ENCODE measurements around the gene PROX1.

PROX1 gene

DNA sequence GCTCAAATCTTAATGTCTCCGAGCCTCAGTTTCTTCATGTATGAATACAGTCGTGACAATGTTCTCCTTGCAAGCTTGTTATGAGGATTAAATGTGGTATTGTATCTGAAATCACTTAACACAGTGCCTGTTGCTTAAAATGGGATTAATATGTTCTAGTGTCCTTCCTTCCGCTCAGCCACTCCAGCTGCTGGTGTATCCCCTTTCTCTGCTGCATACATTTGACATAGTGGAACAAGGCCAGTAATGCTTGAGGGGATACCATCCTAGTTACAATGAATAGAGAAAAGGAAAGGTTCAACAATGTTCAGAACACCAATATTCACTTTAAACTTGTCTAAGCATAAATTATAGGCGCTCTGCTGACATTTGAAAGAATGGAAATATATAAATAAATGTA lies 64.0 kb downstream of the PROX1 start:
- Histone ChIP-seq H3K4me3 (no peak overlapping the region), H3K9ac (no peak overlapping the region), H3K36me3 (no peaks in the 10 kb centered on the region), H3K27ac (no peak overlapping the region), H3K4me1 (no peaks in the 10 kb centered on the region), H3K27me3 (no peaks in the 10 kb centered on the region), H4K20me1 (no peaks in the 10 kb centered on the region), H3K9me3 (replicated peaks in 1 of 11) (peaks cover 14 to 22% (median 19%) of the 10 kb centered on the region in 11 experiments; a peak in 20 of 22 replicates), H3K4me2 (no peak overlapping the region)
- TF ChIP-seq Cebpa-rat (IDR thresholded peaks at IDR 0.05): no peak

DNA sequence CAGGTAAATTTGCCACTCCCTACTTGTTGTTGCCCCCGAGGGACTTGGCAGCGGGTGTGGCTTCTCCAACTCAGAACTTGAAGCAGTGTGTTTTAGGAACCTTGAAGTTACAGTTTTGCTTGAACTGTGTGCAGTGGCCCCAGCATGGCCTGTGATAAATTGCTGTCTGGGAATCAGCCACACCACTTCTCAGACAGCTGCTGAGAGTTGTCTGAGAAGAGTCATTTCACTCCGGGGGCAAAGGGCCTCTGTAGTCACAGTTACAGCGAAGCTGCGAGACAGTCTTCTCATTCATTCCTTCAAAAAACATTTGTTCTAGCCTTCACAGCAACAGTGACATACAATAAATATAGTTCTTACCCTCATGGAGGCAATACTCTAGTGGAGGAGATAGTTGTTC lies 70.3 kb downstream of the PROX1 start:
- no peak overlapping the region for H3K4me2 ChIP-seq
- no peak overlapping the region for H3K9ac ChIP-seq
- 0 out of 22 replicates have a peak, but pooled peaks cover 0 to 3% (median 0%) of the 10 kb centered on the region in 11 experiments for H3K9me3 ChIP-seq (replicated peaks in 1 of 11)
- H3K27ac ChIP-seq: no peak overlapping the region
- no peak for TF ChIP-seq Cebpa-rat (IDR thresholded peaks at IDR 0.05)
- H3K4me3 ChIP-seq: no peak overlapping the region
- no peaks in the 10 kb centered on the region for H3K27me3 ChIP-seq
- no peaks in the 10 kb centered on the region for H3K4me1 ChIP-seq
- no peaks in the 10 kb centered on the region for H3K36me3 ChIP-seq
- no peaks in the 10 kb centered on the region for H4K20me1 ChIP-seq

DNA sequence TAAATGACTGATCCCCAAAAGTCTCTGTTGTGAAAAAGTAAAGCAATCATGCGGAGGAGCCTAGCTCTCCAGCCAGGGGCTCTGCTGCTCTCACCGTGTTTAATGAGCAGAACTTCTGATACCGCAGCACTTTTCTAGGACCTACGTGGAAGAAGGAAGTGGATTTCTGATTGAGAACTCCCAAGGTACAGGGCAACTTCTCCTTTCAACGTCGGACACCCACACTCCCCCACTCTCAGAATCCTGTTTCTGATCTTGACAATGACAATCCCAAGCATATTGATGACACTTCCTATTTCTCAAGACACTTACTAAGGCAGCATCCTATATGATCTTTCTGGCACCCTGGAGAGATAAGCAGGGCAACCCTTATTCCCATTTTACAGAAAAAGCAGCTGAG lies 78.4 kb downstream of the PROX1 start:
- H3K9me3 ChIP-seq (replicated peaks in 1 of 11): no peaks in the 10 kb centered on the region
- H3K4me2 ChIP-seq: no peak overlapping the region; a peak in 1 of 22 replicates
- no peak overlapping the region for H3K9ac ChIP-seq
- no peak overlapping the region for H3K4me3 ChIP-seq
- TF ChIP-seq Cebpa-rat (IDR thresholded peaks at IDR 0.05): no peak
- no peak overlapping the region for H3K27ac ChIP-seq
- H3K36me3 ChIP-seq: no peaks in the 10 kb centered on the region
- peaks cover 0 to 8% (median 0%) of the 10 kb centered on the region in 10 experiments; a peak in 1 of 20 replicates for H3K4me1 ChIP-seq
- H3K27me3 ChIP-seq: no peaks in the 10 kb centered on the region
- H4K20me1 ChIP-seq: no peaks in the 10 kb centered on the region

DNA sequence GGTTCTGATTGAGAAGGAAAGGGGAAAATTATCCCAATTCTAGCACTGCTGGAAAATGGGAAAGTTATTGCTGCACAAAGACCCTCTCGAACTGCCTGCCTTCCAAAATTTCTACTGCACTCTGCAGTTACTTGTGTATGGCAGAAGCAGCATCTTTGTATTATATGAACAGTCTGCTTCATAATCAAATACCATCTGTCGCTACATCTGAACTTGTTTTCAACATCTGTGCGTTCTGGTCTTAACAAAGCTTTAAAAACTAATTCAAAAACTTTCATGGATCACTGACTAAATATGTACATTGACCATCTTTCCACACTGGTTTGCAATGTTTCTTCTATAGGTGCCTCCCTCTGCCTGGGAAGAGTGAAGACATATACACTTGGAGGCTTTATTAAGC lies 79.2 kb downstream of the PROX1 start:
- Histone ChIP-seq H3K36me3 (no peaks in the 10 kb centered on the region), H3K4me3 (no peak overlapping the region), H3K4me1 (peaks cover 0 to 8% (median 0%) of the 10 kb centered on the region in 10 experiments; a peak in 1 of 20 replicates), H3K4me2 (no peak overlapping the region), H3K9me3 (replicated peaks in 1 of 11) (no peaks in the 10 kb centered on the region), H3K27ac (no peak overlapping the region), H3K9ac (no peak overlapping the region), H4K20me1 (no peaks in the 10 kb centered on the region), H3K27me3 (no peaks in the 10 kb centered on the region)
- no peak for TF ChIP-seq Cebpa-rat (IDR thresholded peaks at IDR 0.05)

DNA sequence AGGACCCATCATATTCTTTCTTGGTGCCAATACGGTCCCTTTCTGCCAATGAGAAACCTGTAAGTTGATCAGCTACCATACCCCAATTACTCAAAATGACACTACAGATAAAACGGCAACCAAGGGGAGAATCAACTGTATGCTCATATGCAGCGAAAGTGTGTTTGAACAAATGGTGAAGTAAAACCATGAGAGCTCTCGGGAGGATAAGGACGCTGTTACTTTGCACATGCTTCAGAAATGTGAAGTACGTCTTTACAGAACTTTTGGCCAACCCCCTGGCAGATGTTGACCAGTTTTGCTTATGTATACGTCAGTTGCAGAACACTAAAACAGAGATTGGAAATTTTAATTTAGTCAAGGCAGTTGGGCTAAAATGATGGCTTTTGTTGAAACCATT lies 79.6 kb downstream of the PROX1 start:
- Histone ChIP-seq H3K27me3 (no peaks in the 10 kb centered on the region), H3K9me3 (replicated peaks in 1 of 11) (no peaks in the 10 kb centered on the region)
- no peak for TF ChIP-seq Cebpa-rat (IDR thresholded peaks at IDR 0.05)

DNA sequence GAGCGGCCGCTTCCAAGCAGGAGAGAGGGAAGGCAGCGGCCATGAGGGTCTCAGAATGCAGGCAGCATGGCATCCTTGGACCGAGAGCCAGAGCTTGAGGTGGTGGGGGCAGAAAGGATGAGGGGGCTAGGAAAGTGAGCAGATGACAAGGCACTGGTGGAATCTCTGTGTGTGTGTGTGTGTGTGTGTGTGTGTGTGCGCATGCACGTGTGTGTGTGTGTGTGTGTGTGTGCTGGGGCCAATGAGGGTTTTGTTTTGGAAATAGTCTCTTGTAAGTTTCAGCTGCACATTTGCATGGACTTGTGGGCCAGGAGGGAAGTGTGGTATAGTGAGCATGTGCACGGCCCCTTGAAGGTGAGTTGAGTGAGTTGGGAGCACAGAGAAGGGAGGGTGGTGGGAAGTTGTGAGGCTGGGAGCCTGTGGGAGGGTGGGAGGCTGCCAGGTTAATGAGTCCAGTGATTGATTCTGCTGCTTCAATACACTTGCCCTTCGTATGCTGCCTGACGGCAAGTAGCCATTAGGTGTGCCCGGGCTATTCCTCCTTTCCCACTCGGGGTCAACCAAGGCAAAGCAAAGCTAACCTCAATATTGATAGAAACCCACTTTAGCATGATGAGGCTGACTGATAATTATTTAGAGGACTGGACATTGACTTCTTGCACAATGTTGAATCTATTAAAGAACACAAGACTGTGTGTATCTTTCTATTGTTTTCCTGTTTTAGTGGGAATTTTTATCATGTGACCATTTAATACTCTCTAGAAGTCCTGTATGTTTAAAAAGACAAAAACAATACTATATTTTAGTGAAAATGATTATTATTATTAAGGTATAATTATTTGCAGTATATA lies 80.3 kb downstream of the PROX1 start:
- H3K4me2 ChIP-seq: no peak overlapping the region
- no peak overlapping the region for H3K4me3 ChIP-seq
- no peak for TF ChIP-seq Cebpa-rat (IDR thresholded peaks at IDR 0.05)

More for the DNA sequence above, 79.6 kb downstream of the PROX1 start:
- Histone ChIP-seq H3K9ac (no peak overlapping the region), H3K4me2 (no peak overlapping the region), H3K4me3 (no peak overlapping the region), H3K4me1 (peaks cover 0 to 8% (median 0%) of the 10 kb centered on the region in 10 experiments; a peak in 1 of 20 replicates), H3K27ac (no peak overlapping the region), H4K20me1 (no peaks in the 10 kb centered on the region), H3K36me3 (no peaks in the 10 kb centered on the region)

DNA sequence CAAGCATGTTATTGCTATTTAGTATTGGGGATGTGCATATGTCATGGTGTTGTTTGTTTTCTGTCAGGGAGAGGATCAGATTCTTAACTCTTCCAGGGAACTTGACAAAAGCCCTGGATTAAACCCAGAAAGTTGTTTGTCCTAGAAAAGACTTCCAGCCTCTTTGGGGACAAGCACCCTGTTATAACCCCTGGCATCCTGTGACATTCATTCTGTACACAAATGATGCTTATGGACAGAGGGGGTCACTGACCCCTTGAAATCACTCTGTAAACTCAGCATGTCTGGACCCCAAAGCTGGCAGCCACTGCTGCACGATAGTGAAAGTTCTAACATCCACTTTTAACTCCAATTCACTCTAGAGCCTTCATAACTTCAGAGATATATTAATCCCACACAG lies 81.2 kb downstream of the PROX1 start:
- H3K9me3 ChIP-seq (replicated peaks in 1 of 11): no peaks in the 10 kb centered on the region
- H3K36me3 ChIP-seq: no peaks in the 10 kb centered on the region
- H3K4me2 ChIP-seq: no peak overlapping the region
- H3K27me3 ChIP-seq: no peaks in the 10 kb centered on the region
- H3K9ac ChIP-seq: no peak overlapping the region
- H3K4me3 ChIP-seq: no peak overlapping the region
- H3K27ac ChIP-seq: no peak overlapping the region
- TF ChIP-seq Cebpa-rat (IDR thresholded peaks at IDR 0.05): no peak
- no peaks in the 10 kb centered on the region for H4K20me1 ChIP-seq
- peaks cover 0 to 8% (median 0%) of the 10 kb centered on the region in 10 experiments; a peak in 1 of 20 replicates for H3K4me1 ChIP-seq

More for the DNA sequence above, 80.3 kb downstream of the PROX1 start:
- H4K20me1 ChIP-seq: no peaks in the 10 kb centered on the region
- peaks cover 0 to 8% (median 0%) of the 10 kb centered on the region in 10 experiments; a peak in 1 of 20 replicates for H3K4me1 ChIP-seq
- no peak overlapping the region for H3K9ac ChIP-seq
- no peaks in the 10 kb centered on the region for H3K27me3 ChIP-seq
- no peak overlapping the region for H3K27ac ChIP-seq
- no peaks in the 10 kb centered on the region for H3K9me3 ChIP-seq (replicated peaks in 1 of 11)
- no peaks in the 10 kb centered on the region for H3K36me3 ChIP-seq

DNA sequence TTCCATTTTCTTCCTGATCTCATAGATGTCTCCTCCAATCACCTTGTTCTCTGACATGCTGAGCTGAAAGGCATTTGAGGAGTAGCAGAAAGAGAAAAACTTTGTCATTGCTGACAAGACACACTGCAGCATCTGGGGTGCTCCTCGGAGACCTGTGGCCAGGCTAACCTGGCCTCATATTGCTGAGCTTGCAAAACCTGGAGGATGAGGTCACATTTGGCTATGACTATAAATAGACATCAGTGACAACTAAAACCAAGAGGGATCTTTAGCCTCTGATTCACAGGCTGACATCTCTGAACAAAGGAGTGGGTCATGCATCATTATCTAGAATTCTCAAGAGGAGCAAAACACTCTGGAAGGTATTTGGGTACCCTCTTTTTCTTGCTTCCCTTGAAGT lies 83.7 kb downstream of the PROX1 start:
- no peaks in the 10 kb centered on the region for H3K9me3 ChIP-seq (replicated peaks in 1 of 11)
- TF ChIP-seq Cebpa-rat (IDR thresholded peaks at IDR 0.05): no peak

DNA sequence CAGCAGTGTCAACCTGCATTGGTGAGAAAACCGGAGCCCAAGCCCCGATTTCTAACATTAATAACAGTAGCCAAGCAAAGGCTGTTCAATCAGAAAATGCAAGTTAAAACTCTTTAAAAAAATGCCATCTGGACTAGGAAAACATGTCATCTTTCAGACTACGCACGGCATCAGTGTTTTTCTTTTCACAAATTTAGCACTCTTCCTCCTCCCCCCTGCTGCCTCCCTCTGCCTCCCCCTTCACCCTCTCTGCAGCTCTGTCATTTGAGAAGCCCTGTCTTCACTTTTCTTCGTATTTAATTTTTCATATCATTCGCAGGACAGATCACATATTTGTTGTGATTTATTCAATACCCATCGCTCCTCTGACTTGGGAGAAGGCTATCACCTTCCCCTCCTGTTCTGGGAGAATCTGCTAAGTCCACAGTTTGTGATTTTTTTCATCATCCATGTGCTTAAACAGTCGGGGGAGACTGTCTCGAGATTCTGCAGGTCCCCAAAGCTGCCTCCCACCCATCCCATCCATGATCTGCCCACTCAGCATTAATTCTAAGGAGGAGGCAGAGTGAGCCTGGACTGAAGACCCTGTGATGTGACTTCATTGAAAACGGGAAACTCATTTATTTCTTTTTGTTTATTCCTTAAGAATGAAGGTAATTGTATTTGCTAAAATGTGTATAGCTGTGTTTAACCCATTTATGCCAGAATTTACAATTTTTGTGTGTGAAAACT lies 84.8 kb downstream of the PROX1 start:
- Histone ChIP-seq H3K27ac (no peak overlapping the region), H3K4me3 (no peak overlapping the region), H3K27me3 (no peaks in the 10 kb centered on the region), H3K4me2 (no peak overlapping the region), H4K20me1 (no peaks in the 10 kb centered on the region), H3K4me1 (peaks cover 5 to 18% (median 11%) of the 10 kb centered on the region in 10 experiments; a peak in 16 of 20 replicates), H3K9ac (no peak overlapping the region), H3K36me3 (no peaks in the 10 kb centered on the region), H3K9me3 (replicated peaks in 1 of 11) (no peaks in the 10 kb centered on the region)
- TF ChIP-seq Cebpa-rat (IDR thresholded peaks at IDR 0.05): no peak

More for the DNA sequence above, 83.7 kb downstream of the PROX1 start:
- Histone ChIP-seq H3K4me1 (peaks cover 5 to 12% (median 8%) of the 10 kb centered on the region in 10 experiments; a peak in 16 of 20 replicates), H3K4me3 (no peak overlapping the region), H3K4me2 (no peak overlapping the region), H3K9ac (no peak overlapping the region), H3K36me3 (no peaks in the 10 kb centered on the region), H4K20me1 (no peaks in the 10 kb centered on the region), H3K27ac (no peak overlapping the region), H3K27me3 (no peaks in the 10 kb centered on the region)

Data from BLaER1 treated with 17β-estradiol and CSF1 and Interleukin-3, amounts not matched to agents 10 nM and 100 nM (cell line).